Measurements from ENCODE around the gene NMT1. TPM values are rescaled to one million over a fixed set of nuclear protein-coding genes. Genes with fewer than 3 reads are reported as not detected.

Gene NMT1
- total RNA-seq, 4 donors from 2014 or later, result 60.7 to 127 (median 71.5) TPM

DNA sequence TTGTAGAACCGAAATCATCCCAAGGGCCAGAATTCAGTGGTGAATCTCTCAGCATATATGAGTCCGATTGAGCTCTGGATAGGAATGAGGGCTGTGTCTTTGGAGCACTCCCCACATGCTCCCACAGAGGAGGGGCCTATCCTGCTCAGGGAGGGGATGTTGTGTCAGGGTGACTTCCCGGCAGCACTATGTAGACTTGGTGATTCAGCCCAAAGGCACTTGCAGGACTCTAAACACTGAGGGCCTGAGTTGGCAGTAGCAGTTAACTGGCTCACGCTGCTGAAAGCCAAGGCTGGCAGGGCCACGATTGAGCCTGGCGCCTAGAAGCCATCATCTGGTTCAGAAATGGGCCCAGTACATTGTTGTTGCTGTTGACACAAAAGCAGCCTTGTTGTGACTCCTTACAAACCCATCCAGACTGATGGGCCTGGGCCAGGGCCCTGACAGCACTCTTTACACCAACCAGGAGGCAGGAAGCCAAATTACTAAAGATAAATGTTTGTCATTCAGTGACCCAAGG is 31.9 kb downstream of the NMT1 start:
- Histone ChIP-seq H3K4me1 (peaks cover 55 to 73% of the 10 kb centered on the region in 2 donors), H3K9me3 (no peaks in the 10 kb centered on the region), H3K4me3 (peak overlapping the region in 1 of 4 donors; percentile 31), H3K27me3 (no peaks in the 10 kb centered on the region), H3K27ac (peak overlapping the region; percentile 88 to 97 (median 96)), H3K36me3 (peaks cover 0 to 73% of the 10 kb centered on the region in 2 donors)
- peak; percentile 85 for ATAC-seq
- peak; percentile 95 to 97 for DNase-seq
- in situ Hi-C loops (cut with MboI; ENCODE audit: low sequenced_read_pairs in 4 of 4), result no loop called here
- TF ChIP-seq, protein P1, sequence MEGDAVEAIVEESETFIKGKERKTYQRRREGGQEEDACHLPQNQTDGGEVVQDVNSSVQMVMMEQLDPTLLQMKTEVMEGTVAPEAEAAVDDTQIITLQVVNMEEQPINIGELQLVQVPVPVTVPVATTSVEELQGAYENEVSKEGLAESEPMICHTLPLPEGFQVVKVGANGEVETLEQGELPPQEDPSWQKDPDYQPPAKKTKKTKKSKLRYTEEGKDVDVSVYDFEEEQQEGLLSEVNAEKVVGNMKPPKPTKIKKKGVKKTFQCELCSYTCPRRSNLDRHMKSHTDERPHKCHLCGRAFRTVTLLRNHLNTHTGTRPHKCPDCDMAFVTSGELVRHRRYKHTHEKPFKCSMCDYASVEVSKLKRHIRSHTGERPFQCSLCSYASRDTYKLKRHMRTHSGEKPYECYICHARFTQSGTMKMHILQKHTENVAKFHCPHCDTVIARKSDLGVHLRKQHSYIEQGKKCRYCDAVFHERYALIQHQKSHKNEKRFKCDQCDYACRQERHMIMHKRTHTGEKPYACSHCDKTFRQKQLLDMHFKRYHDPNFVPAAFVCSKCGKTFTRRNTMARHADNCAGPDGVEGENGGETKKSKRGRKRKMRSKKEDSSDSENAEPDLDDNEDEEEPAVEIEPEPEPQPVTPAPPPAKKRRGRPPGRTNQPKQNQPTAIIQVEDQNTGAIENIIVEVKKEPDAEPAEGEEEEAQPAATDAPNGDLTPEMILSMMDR (IDR thresholded peaks at IDR 0.05 in 4 of 5, conservative IDR thresholded peaks at IDR 0.05 in 1 of 5), result no peak
- TF ChIP-seq POLR2A (IDR thresholded peaks at IDR 0.05), result peak in 1 of 2 donors; percentile 35
- intact Hi-C loops (cut with DNase I; ENCODE audit: low total_unique reads), result no loop called here

DNA sequence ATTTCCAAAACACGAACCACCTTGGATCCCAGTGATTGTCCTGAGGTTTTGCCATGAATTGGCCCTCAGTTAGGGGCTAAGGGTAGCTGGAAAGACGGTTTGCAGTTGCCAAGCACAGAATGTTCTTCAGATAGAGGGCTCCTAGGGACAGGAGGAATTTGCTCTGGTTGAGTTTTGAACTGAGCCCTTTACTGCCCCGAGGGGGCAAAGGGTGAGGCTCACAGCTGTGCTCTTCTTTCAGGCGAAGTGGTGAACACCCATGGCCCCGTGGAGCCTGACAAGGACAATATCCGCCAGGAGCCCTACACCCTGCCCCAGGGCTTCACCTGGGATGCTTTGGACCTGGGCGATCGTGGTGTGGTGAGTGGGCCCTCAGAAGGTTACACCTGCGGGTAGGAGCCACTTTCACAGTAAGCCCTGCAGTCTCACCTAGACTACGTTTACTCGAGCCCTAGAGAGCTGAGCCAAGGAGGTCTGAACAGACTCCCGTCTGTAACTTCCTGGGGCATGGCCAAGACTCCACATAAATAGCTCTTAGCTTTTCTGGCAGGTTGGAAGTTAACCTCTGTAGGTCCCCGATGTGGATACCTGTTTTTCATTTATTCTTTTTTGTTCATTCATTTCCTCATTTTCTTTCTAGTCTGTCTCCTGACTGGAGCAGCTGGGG is 32.5 kb downstream of the NMT1 start:
- intact Hi-C loops (cut with DNase I; ENCODE audit: low total_unique reads) (no loop called here), in situ Hi-C loops (cut with MboI; ENCODE audit: low sequenced_read_pairs in 4 of 4) (no loop called here)
- ATAC-seq (peak; percentile 54 to 67), DNase-seq (peak; percentile 73 to 83)
- H3K4me3 ChIP-seq, result peak overlapping the region in 1 of 4 donors; percentile 31
- no peaks in the 10 kb centered on the region for H3K9me3 ChIP-seq
- no peaks in the 10 kb centered on the region for H3K27me3 ChIP-seq
- H3K27ac ChIP-seq, result peak overlapping the region; percentile 88 to 97 (median 96)
- TF ChIP-seq, protein P1 (IDR thresholded peaks at IDR 0.05 in 4 of 5, conservative IDR thresholded peaks at IDR 0.05 in 1 of 5), result no peak
- no peak for TF ChIP-seq POLR2A (IDR thresholded peaks at IDR 0.05)
- H3K4me1 ChIP-seq, result peaks cover 53 to 73% of the 10 kb centered on the region in 2 donors
- H3K36me3 ChIP-seq, result peaks cover 0 to 76% of the 10 kb centered on the region in 2 donors

DNA sequence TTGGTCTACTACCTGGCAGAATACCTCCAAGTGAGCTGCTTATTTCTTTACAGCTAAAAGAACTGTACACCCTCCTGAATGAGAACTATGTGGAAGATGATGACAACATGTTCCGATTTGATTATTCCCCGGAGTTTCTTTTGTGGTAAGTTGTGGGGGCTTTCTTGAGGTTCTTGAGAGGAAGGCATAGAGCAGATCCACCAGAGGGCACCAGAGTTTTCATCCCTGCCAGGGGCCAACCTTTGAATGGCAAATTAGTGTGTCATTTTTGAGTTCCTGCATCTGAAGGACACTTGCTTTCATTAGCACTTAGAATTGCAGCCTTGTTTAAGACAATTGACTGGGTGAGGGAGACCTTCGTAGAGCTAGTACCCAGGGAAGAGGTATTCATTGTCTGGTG is 35.0 kb downstream of the NMT1 start:
- Histone ChIP-seq H3K4me3 (no peak overlapping the region), H3K4me1 (peaks cover 47 to 60% of the 10 kb centered on the region in 2 donors), H3K9me3 (no peaks in the 10 kb centered on the region), H3K27me3 (no peaks in the 10 kb centered on the region), H3K27ac (peak overlapping the region; percentile 88 to 97 (median 96)), H3K36me3 (peaks cover 0 to 68% of the 10 kb centered on the region in 2 donors)
- DNase-seq (no peak), ATAC-seq (no peak)
- TF ChIP-seq, protein P1 (IDR thresholded peaks at IDR 0.05 in 4 of 5, conservative IDR thresholded peaks at IDR 0.05 in 1 of 5), result peak; percentile 27 to 56 (median 47)
- no peak for TF ChIP-seq POLR2A (IDR thresholded peaks at IDR 0.05)
- in situ Hi-C loops (cut with MboI; ENCODE audit: low sequenced_read_pairs in 4 of 4), result loop anchor here in 1 of 4 donors (5.0 kb wide), 1 partner anchor 179 kb away; the partner anchor contains the start of gene GFAP
- intact Hi-C loops (cut with DNase I; ENCODE audit: low total_unique reads), result loop anchor here (2.0 to 5.0 kb wide), 3 partner anchors 15 to 37 kb away; partner anchors contain the start of genes NMT1 and PLCD3

DNA sequence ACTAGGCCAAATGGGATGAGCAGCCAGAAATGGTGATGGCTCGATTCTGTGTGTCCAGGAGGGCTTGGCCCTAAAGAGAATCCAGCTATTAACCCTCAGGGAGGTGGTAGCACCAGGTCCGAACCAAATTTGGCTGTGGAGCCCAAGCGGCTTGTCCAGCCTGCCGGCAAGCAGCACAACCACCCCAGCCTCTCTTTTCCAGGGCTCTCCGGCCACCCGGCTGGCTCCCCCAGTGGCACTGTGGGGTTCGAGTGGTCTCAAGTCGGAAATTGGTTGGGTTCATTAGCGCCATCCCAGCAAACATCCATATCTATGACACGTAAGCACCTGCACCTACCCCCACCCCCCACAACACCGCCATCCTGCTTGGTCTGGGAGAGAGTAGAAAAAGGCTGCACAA is 35.8 kb downstream of the NMT1 start:
- peaks cover 0 to 68% of the 10 kb centered on the region in 2 donors for H3K36me3 ChIP-seq
- TF ChIP-seq POLR2A (IDR thresholded peaks at IDR 0.05), result no peak
- TF ChIP-seq, protein P1 (IDR thresholded peaks at IDR 0.05 in 4 of 5, conservative IDR thresholded peaks at IDR 0.05 in 1 of 5), result no peak
- no peaks in the 10 kb centered on the region for H3K27me3 ChIP-seq
- peak overlapping the region; percentile 88 to 97 (median 96) for H3K27ac ChIP-seq
- in situ Hi-C loops (cut with MboI; ENCODE audit: low sequenced_read_pairs in 4 of 4) (loop anchor here in 1 of 4 donors (5.0 kb wide), 1 partner anchor 180 kb away; the partner anchor contains the start of gene GFAP), intact Hi-C loops (cut with DNase I; ENCODE audit: low total_unique reads) (loop anchor here (2.0 to 5.0 kb wide), 3 partner anchors 14 to 36 kb away; partner anchors contain the start of genes NMT1 and PLCD3)
- peaks cover 42 to 60% of the 10 kb centered on the region in 2 donors for H3K4me1 ChIP-seq
- DNase-seq (no peak), ATAC-seq (no peak)
- no peak overlapping the region for H3K4me3 ChIP-seq
- no peaks in the 10 kb centered on the region for H3K9me3 ChIP-seq

Measured in gastrocnemius medialis (tissue), 4 donors.